HG02798 (cell line): Measurements from ENCODE around the gene ABCA1.
A peak's percentile ranks its signal among the peaks of the same experiment; 100 is the strongest.
"Not testable (repeated sequence)": the region's sequence is repeated elsewhere in the genome, so short reads cannot be mapped to it uniquely, and the experiment has no call there.

Source experiments
- ATAC-seq: cut with Tn5 transposase; IDR thresholded peaks from one replicate; pipeline ENCODE4 v1.9.1; 2021; ENCODE audit warnings: mild to moderate bottlenecking; ENCODE audit not compliant: unreplicated experiment, poor library complexity

ABCA1 gene

GRCh38 chr9:104927912-104928740 is at the start of gene ABCA1:
ABCA1 (minus strand) TSS chr9:104928155; CDS start chr9:104903679, 24,476 bp downstream.
- ATAC-seq: peak; percentile 34

GRCh38 chr9:104977580-104977979 is 49.6 kb upstream of the ABCA1 start:
- no peak for ATAC-seq

GRCh38 chr9:104977168-104977567 is 49.2 kb upstream of the ABCA1 start:
- ATAC-seq: no peak

GRCh38 chr9:104975966-104976595 is 48.1 kb upstream of the ABCA1 start:
- ATAC-seq: not testable (repeated sequence)

- ATAC-seq: no peak
Observed at GRCh38 chr9:104974053-104974962, 46.4 kb upstream of the ABCA1 start.

- no peak for ATAC-seq
Observed at GRCh38 chr9:104972242-104972866, 44.4 kb upstream of the ABCA1 start.

GRCh38 chr9:104971511-104971910 is 43.6 kb upstream of the ABCA1 start:
- no peak for ATAC-seq

- no peak for ATAC-seq
Observed at GRCh38 chr9:104970271-104970987, 42.5 kb upstream of the ABCA1 start.

GRCh38 chr9:104969116-104969515 is 41.2 kb upstream of the ABCA1 start:
- ATAC-seq: no peak

GRCh38 chr9:104968025-104968982 is 40.3 kb upstream of the ABCA1 start:
- ATAC-seq: peak; percentile 100

GRCh38 chr9:104963076-104963475 is 35.1 kb upstream of the ABCA1 start:
- no peak for ATAC-seq

- ATAC-seq: no peak
Observed at GRCh38 chr9:104961701-104962359, 33.9 kb upstream of the ABCA1 start.

- ATAC-seq: peak; percentile 79
Observed at GRCh38 chr9:104961238-104961637, 33.3 kb upstream of the ABCA1 start.

- no peak for ATAC-seq
Observed at GRCh38 chr9:104960662-104961061, 32.7 kb upstream of the ABCA1 start.

- ATAC-seq: no peak
Observed at GRCh38 chr9:104958751-104959150, 30.8 kb upstream of the ABCA1 start.

GRCh38 chr9:104958006-104958405 is 30.1 kb upstream of the ABCA1 start:
- not testable (repeated sequence) for ATAC-seq

GRCh38 chr9:104951487-104951886 is 23.5 kb upstream of the ABCA1 start:
- ATAC-seq: no peak

GRCh38 chr9:104950838-104951237 is 22.9 kb upstream of the ABCA1 start:
- no peak for ATAC-seq
